Measurements from ENCODE around the gene S1PR3.

Gene S1PR3

GRCh38 chr9:89039664-89040063 lies 48.4 kb downstream of the S1PR3 start:
- no peak for DNase-seq

GRCh38 chr9:89042984-89043383 lies 51.7 kb downstream of the S1PR3 start:
- DNase-seq, result no peak

GRCh38 chr9:89044104-89044503 lies 52.8 kb downstream of the S1PR3 start:
- DNase-seq, result no peak

- DNase-seq, result no peak
These were observed 53.6 kb downstream of the S1PR3 start for GRCh38 chr9:89044881-89045280.

- DNase-seq, result no peak
These were observed 55.6 kb downstream of the S1PR3 start for GRCh38 chr9:89046832-89047231.

GRCh38 chr9:89047667-89048066 lies 56.4 kb downstream of the S1PR3 start:
- DNase-seq, result no peak

GRCh38 chr9:89048616-89049015 lies 57.3 kb downstream of the S1PR3 start:
- no peak for DNase-seq

GRCh38 chr9:89049646-89050045 lies 58.4 kb downstream of the S1PR3 start:
- no peak for DNase-seq

GRCh38 chr9:89051421-89052025 lies 60.3 kb downstream of the S1PR3 start:
- no peak for DNase-seq

- DNase-seq, result no peak
These were observed 61.3 kb downstream of the S1PR3 start for GRCh38 chr9:89052470-89053097.

- no peak for DNase-seq
These were observed 62.0 kb downstream of the S1PR3 start for GRCh38 chr9:89053301-89053700.
